Body of pancreas (tissue), 4 donors: Measurements from ENCODE around the gene INSYN2B.

Experiments used
- CTCF ChIP-seq, 7 experiments: fragments of 450-650 bp in 4 of 7; fragments of 200-600 bp in 3 of 7; sonication (generic) in 3 of 7; IDR thresholded peaks; one replicate each; pipeline ENCODE4 v1.5.1; 2016 to 2019; ENCODE audit warnings: antibody characterized with exemption in 7 of 7
- POLR2A ChIP-seq, 3 donors: fragments of 450-650 bp; IDR thresholded peaks; one replicate each; pipeline ENCODE4 v1.6.1; 2016; ENCODE audit warnings: antibody characterized with exemption in 3 of 3, mild to moderate bottlenecking in 2 of 3

DNA sequence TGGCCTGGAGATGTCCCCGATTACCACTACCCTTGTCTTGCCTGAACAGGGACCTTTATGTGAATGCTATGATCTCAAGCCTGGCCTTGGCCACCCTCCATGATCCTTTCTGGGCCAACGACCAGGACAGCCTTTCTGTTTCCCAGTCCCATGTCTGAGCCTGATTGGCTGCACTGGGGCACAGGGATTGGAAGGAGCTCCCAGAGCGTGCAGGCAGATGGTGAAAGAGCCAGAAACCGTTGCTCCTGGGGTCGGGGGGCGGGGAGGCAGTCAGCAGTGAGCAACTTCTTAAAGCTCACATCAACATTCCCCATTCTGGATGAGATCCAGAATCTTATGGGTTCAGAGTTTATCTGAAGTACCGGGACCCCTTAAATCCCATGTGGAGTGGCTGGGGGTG lies 84.4 kb downstream of the INSYN2B start:
- TF ChIP-seq CTCF (IDR thresholded peaks at IDR 0.05), result no peak
- TF ChIP-seq POLR2A (IDR thresholded peaks at IDR 0.05), result no peak
